GM10248 (cell line): ENCODE data around the gene ARHGEF1.

ENCODE experiments used
- CTCF ChIA-PET: fragments of 300-600 bp; sonication (Branson Sonifier 250); formaldehyde crosslinking; extraction: SDS; loops from one replicate; lab custom pipeline; 2021; ENCODE audit warnings: antibody characterized with exemption; lab: Yijun Ruan, JAX
- POLR2A ChIA-PET: fragments of 350-650 bp; sonication (Branson Sonifier 250); formaldehyde crosslinking; extraction: SDS; loops from one replicate; lab custom pipeline; 2020; ENCODE audit warnings: antibody characterized with exemption; lab: Yijun Ruan, JAX
- DNase-seq: peaks from one replicate; pipeline ENCODE4 v3.0.0; 2012; ENCODE audit errors: extremely low spot score
- TF ChIP-seq, protein P1 (sequence below): IDR thresholded peaks from 2 replicates; pipeline ENCODE4 v1.5.1; 2012; ENCODE audit warnings: mild to moderate bottlenecking, low read depth; ENCODE audit errors: extremely low read depth, missing control alignments, control extremely low read depth

Gene ARHGEF1

GRCh38 chr19:41929536-41930071 is 46.6 kb downstream of the ARHGEF1 start:
- ChIA-PET CTCF (interaction anchor here (0.9 to 6.2 kb wide), 8 partner anchors 13 to 61 kb away, joined by 3 to 35 read pairs (median 4); partner anchors contain the start of genes CD79A and RABAC1), POLR2A (no interaction called here)
- no peak for DNase-seq
- TF ChIP-seq, protein P1, sequence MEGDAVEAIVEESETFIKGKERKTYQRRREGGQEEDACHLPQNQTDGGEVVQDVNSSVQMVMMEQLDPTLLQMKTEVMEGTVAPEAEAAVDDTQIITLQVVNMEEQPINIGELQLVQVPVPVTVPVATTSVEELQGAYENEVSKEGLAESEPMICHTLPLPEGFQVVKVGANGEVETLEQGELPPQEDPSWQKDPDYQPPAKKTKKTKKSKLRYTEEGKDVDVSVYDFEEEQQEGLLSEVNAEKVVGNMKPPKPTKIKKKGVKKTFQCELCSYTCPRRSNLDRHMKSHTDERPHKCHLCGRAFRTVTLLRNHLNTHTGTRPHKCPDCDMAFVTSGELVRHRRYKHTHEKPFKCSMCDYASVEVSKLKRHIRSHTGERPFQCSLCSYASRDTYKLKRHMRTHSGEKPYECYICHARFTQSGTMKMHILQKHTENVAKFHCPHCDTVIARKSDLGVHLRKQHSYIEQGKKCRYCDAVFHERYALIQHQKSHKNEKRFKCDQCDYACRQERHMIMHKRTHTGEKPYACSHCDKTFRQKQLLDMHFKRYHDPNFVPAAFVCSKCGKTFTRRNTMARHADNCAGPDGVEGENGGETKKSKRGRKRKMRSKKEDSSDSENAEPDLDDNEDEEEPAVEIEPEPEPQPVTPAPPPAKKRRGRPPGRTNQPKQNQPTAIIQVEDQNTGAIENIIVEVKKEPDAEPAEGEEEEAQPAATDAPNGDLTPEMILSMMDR: no peak

- ChIA-PET POLR2A (no interaction called here), CTCF (interaction anchor here (1.3 to 6.2 kb wide), 8 partner anchors 12 to 62 kb away, joined by 3 to 35 read pairs (median 4); partner anchors contain the start of genes CD79A and RABAC1)
- TF ChIP-seq, protein P1: no peak
- DNase-seq: no peak
Measured at GRCh38 chr19:41930322-41930722, 47.3 kb downstream of the ARHGEF1 start.

DNA sequence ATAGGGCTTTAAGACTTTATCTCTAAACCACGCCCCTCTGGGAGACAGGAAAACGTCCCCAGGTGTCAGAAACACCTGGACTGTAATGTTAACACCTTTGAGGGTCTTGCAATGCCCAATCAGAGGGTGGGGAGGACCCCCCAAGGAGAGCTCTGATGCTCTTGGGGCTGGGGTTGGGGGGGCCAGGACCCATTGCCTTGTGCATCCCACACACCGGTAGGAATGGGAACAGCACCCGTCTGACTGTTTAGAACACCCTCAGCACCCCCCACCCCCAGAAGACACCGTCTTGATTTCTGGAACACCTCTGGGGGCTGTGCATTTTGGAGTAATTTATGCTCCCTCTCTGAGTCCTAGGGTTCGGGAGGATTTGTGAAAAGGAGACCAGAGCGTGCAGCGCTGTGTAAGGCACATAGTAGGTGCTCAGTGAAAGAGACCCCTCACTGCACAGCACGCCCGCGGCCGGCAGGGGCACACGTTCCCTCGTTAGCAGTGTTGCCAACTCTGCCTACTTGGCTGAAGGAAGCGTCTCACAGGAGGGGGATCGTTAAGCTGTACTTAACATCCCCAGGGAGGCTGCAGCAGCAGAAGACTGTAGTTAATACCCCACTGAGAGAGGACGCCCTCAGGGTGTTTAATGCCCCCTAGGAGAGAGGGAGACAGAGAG is 48.1 kb downstream of the ARHGEF1 start:
- ChIA-PET POLR2A (no interaction called here), CTCF (interaction anchor here (1.0 to 6.2 kb wide), 6 partner anchors 11 to 63 kb away, joined by 3 to 35 read pairs (median 4); partner anchors contain the start of gene CD79A)
- no peak for DNase-seq
- TF ChIP-seq, protein P1: peak; percentile 18

- CTCF ChIA-PET: interaction anchor here (6.2 kb wide), 1 partner anchor 60 kb away, joined by 35 read pairs; no protein-coding TSS in a partner anchor
- TF ChIP-seq, protein P1: no peak
- POLR2A ChIA-PET: no interaction called here
- no peak for DNase-seq
Measured at GRCh38 chr19:41932259-41932719, 49.3 kb downstream of the ARHGEF1 start.

GRCh38 chr19:41932720-41933332 is 49.8 kb downstream of the ARHGEF1 start:
- POLR2A ChIA-PET: no interaction called here
- TF ChIP-seq, protein P1: no peak
- no peak for DNase-seq
- CTCF ChIA-PET: interaction anchor here (6.2 kb wide), 1 partner anchor 61 kb away, joined by 35 read pairs; no protein-coding TSS in a partner anchor
